HTR-8/SVneo (cell line): ENCODE measurements around the gene MT2A.

Source experiments
- DNase-seq: peaks from one replicate; pipeline ENCODE4 v3.0.0; 2011; ENCODE audit warnings: low spot score, mixed read lengths; ENCODE audit not compliant: insufficient read length
- FAIRE-seq: peaks from 2 replicates; lab custom pipeline; 2011; peaks lifted over from hg19 to GRCh38; lab: Jason Lieb, UNC

Gene MT2A

GRCh38 chr16:56658327-56658875, 50.0 kb downstream of the MT2A start:
- no peak for FAIRE-seq

More at GRCh38 chr16:56658327-56658875, 50.0 kb downstream of the MT2A start:
- no peak for DNase-seq
